H1 (cell line): ENCODE measurements around the gene CYP4A22. TPM values are rescaled to one million over a fixed set of nuclear protein-coding genes. Genes with fewer than 3 reads are reported as not detected.

Experiments used
- CTBP2 ChIP-seq: IDR thresholded peaks from 2 replicates; pipeline ENCODE4 v1.7.0; 2011; ENCODE audit warnings: borderline replicate concordance, mild to moderate bottlenecking, moderate library complexity, mixed read lengths, low read length; ENCODE audit not compliant: insufficient read depth, insufficient read length
- JUN ChIP-seq: IDR thresholded peaks from 2 replicates; pipeline ENCODE4 v1.6.1; 2011; ENCODE audit warnings: low read depth, mild to moderate bottlenecking, improper control_type of control experiment, low read length
- NANOG ChIP-seq: IDR thresholded peaks from 2 replicates; pipeline ENCODE4 v1.6.1; 2011; ENCODE audit warnings: low read length, low read depth, mild to moderate bottlenecking, inconsistent platforms; ENCODE audit not compliant: insufficient read depth, poor library complexity, severe bottlenecking
- NRF1 ChIP-seq: IDR thresholded peaks from 2 replicates; pipeline ENCODE4 v1.6.1; 2011; ENCODE audit warnings: mild to moderate bottlenecking, low read depth, low read length, improper control_type of control experiment
- POLR2A ChIP-seq, 2 experiments: IDR thresholded peaks; 1 replicate in 1 of 2; 2 replicates in 1 of 2; pipeline ENCODE4 v1.6.1; 2011; ENCODE audit warnings: low read depth in 2 of 2, low read length in 2 of 2, mild to moderate bottlenecking in 2 of 2; ENCODE audit errors: control extremely low read depth in 1 of 2
- POLR2AphosphoS5 ChIP-seq: IDR thresholded peaks from 2 replicates; pipeline ENCODE4 v1.6.1; 2011; ENCODE audit warnings: low read depth, low read length
- SIRT6 ChIP-seq: IDR thresholded peaks from one replicate; pipeline ENCODE4 v1.7.1; 2012; ENCODE audit warnings: low read length, inconsistent platforms
- TAF1 ChIP-seq: IDR thresholded peaks from 2 replicates; pipeline ENCODE4 v1.6.1; 2011; ENCODE audit warnings: mild to moderate bottlenecking, low read depth, low read length
- ZNF274 ChIP-seq: IDR thresholded peaks from 2 replicates; pipeline ENCODE4 v1.7.0; 2012; ENCODE audit warnings: low read length, borderline replicate concordance; ENCODE audit errors: extremely low read depth
- polyA plus RNA-seq, 7 experiments: library from polyadenylated mRNA; depleted of rRNA in 3 of 7; stranded (reverse) in 5 of 7; unstranded in 2 of 7; fragments of >200 nt in 5 of 7; fragments of 200-250 nt in 2 of 7; gene quantifications; 1 replicate in 5 of 7; 2 replicates in 1 of 7; 4 replicates in 1 of 7; pipeline versions ENCODE4 v1.2.1 to v1.2.3, GENCODE V29; 2011 to 2013; ENCODE audit warnings: missing spikeins in 2 of 7, mixed read lengths in 2 of 7
- total RNA-seq: library from RNA; stranded (reverse); fragmentation: NEBNext Ultra II Directional; extraction: Animal tissue kit (Norgen Biotek cat#: 25700); gene quantifications from 2 replicates; pipeline ENCODE4 v1.2.1, GENCODE V29; 2021
- TF ChIP-seq, protein P1 (sequence below): fragments of 300-600 bp; sonication (generic); IDR thresholded peaks from 2 replicates; pipeline ENCODE4 v1.7.1; 2012; ENCODE audit warnings: low read length, moderate library complexity, mild to moderate bottlenecking, inconsistent platforms; ENCODE audit not compliant: insufficient replicate concordance

The CYP4A22 gene
- total and polyA plus RNA-seq, 2 of the 8 experiments (the other 6 are each of a cell fraction or from before 2014, with no cell fraction given) = not detected

DNA sequence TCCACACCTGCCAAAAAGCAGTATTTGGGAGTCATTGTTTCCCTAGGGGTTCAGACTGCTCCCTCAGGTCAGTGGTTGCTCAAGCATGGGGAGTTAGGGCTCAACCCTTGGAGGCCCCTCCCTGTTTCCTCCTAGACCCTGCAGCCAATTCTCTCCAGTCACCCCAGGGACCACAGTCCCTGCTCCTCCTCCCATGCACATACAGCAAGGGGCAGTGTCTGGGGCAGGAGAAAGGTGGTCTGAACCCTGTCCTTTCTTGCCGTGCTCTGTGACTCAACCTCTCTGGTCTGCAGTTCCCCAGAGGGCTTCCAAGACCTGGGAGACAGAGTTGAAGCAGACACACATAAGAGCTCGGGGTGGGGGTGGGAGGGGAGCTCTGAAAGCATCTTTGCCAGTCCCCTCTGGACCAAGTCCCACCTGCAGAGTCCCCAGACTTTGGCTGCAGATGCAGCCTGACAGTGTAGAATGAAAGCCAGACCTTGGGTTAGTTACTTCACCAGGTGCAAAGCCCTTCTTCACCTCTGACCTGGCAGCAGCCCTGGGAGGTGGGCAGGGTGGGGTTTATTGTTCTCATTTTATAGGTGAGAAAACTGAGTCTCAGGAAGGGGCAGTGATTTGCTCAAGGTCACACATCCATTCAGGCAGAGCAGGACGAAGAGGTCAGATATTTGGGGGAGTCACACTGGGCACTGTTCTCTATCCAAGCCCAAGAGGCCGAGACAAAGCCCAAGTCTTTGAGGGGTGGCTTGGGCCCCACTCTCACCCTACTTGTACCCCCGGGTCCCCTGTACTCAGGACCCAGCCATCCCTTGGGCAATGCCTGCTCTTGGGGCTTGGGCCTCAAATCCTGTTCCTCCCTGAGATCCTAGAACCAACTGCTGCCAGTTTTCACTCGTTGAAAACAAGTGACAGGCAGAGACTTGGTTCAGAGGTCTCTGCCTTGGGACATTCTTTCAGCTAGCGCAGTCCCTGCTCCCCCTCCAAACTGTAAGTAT, 51.8 kb downstream of the CYP4A22 start (continued):
- TF ChIP-seq, protein P1, sequence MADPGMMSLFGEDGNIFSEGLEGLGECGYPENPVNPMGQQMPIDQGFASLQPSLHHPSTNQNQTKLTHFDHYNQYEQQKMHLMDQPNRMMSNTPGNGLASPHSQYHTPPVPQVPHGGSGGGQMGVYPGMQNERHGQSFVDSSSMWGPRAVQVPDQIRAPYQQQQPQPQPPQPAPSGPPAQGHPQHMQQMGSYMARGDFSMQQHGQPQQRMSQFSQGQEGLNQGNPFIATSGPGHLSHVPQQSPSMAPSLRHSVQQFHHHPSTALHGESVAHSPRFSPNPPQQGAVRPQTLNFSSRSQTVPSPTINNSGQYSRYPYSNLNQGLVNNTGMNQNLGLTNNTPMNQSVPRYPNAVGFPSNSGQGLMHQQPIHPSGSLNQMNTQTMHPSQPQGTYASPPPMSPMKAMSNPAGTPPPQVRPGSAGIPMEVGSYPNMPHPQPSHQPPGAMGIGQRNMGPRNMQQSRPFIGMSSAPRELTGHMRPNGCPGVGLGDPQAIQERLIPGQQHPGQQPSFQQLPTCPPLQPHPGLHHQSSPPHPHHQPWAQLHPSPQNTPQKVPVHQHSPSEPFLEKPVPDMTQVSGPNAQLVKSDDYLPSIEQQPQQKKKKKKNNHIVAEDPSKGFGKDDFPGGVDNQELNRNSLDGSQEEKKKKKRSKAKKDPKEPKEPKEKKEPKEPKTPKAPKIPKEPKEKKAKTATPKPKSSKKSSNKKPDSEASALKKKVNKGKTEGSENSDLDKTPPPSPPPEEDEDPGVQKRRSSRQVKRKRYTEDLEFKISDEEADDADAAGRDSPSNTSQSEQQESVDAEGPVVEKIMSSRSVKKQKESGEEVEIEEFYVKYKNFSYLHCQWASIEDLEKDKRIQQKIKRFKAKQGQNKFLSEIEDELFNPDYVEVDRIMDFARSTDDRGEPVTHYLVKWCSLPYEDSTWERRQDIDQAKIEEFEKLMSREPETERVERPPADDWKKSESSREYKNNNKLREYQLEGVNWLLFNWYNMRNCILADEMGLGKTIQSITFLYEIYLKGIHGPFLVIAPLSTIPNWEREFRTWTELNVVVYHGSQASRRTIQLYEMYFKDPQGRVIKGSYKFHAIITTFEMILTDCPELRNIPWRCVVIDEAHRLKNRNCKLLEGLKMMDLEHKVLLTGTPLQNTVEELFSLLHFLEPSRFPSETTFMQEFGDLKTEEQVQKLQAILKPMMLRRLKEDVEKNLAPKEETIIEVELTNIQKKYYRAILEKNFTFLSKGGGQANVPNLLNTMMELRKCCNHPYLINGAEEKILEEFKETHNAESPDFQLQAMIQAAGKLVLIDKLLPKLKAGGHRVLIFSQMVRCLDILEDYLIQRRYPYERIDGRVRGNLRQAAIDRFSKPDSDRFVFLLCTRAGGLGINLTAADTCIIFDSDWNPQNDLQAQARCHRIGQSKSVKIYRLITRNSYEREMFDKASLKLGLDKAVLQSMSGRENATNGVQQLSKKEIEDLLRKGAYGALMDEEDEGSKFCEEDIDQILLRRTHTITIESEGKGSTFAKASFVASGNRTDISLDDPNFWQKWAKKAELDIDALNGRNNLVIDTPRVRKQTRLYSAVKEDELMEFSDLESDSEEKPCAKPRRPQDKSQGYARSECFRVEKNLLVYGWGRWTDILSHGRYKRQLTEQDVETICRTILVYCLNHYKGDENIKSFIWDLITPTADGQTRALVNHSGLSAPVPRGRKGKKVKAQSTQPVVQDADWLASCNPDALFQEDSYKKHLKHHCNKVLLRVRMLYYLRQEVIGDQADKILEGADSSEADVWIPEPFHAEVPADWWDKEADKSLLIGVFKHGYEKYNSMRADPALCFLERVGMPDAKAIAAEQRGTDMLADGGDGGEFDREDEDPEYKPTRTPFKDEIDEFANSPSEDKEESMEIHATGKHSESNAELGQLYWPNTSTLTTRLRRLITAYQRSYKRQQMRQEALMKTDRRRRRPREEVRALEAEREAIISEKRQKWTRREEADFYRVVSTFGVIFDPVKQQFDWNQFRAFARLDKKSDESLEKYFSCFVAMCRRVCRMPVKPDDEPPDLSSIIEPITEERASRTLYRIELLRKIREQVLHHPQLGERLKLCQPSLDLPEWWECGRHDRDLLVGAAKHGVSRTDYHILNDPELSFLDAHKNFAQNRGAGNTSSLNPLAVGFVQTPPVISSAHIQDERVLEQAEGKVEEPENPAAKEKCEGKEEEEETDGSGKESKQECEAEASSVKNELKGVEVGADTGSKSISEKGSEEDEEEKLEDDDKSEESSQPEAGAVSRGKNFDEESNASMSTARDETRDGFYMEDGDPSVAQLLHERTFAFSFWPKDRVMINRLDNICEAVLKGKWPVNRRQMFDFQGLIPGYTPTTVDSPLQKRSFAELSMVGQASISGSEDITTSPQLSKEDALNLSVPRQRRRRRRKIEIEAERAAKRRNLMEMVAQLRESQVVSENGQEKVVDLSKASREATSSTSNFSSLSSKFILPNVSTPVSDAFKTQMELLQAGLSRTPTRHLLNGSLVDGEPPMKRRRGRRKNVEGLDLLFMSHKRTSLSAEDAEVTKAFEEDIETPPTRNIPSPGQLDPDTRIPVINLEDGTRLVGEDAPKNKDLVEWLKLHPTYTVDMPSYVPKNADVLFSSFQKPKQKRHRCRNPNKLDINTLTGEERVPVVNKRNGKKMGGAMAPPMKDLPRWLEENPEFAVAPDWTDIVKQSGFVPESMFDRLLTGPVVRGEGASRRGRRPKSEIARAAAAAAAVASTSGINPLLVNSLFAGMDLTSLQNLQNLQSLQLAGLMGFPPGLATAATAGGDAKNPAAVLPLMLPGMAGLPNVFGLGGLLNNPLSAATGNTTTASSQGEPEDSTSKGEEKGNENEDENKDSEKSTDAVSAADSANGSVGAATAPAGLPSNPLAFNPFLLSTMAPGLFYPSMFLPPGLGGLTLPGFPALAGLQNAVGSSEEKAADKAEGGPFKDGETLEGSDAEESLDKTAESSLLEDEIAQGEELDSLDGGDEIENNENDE = no peak
- no peak for TF ChIP-seq NRF1
- no peak for TF ChIP-seq POLR2A (IDR thresholded peaks at IDR 0.05; ENCODE audit: control extremely low read depth in 1 of 2, low read depth in 2 of 2, low read length in 2 of 2)
- TF ChIP-seq NANOG = no peak
- TF ChIP-seq POLR2AphosphoS5 = no peak
- no peak for TF ChIP-seq TAF1
- no peak for TF ChIP-seq JUN
- no peak for TF ChIP-seq ZNF274
- no peak for TF ChIP-seq CTBP2
- no peak for TF ChIP-seq SIRT6
